ENCODE results near the gene WDR86.

Gene WDR86

DNA sequence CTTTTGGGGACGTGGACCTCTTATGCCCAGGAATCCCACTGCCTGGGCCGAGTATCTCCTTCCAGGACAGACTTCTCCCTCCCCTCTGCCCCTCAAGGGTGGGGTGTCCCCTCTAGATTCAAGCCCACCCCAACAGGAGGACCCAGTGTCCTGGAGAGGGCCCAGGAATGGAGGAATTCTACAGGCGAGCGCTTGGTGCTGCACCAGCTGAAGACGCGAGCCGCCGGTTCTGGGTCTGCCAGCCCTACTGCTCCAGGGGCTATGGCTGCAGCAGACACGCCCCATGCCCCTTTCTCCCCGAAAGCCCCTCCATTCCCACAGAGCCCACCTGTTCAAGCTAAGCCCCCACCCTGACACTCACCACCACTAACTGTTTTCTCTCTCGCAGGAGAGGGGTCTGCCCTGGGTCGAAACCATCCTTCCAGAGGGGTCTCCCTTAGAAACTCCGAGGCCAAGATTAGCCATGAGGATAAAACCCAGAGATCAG lies 21.5 kb upstream of the WDR86 start:
- Histone ChIP-seq H3K36me3 (ENCODE audit: insufficient read depth, low read length) (no peaks in the 10 kb centered on the region), H3K4me1 (ENCODE audit: insufficient read depth, low read length, poor library complexity, severe bottlenecking) (peaks cover 35% of the 10 kb centered on the region), H3K4me3 (ENCODE audit: low read length, poor library complexity, severe bottlenecking) (no peak overlapping the region), H3K27me3 (ENCODE audit: insufficient read depth, low read length, poor library complexity, severe bottlenecking) (no peaks in the 10 kb centered on the region), H3K9me2 (replicated peaks; ENCODE audit: low read depth, low read length) (no peaks in the 10 kb centered on the region), H4K20me1 (ENCODE audit: insufficient read depth, low read length, poor library complexity, severe bottlenecking) (no peaks in the 10 kb centered on the region), H3K9me3 (ENCODE audit: insufficient read depth, low read depth, low read length) (no peaks in the 10 kb centered on the region), H3K4me2 (ENCODE audit: low read depth, low read length, poor library complexity, severe bottlenecking) (no peak overlapping the region), H3K79me2 (ENCODE audit: insufficient read depth, low read length) (no peaks in the 10 kb centered on the region), H3K9ac (ENCODE audit: low read depth, low read length, poor library complexity, severe bottlenecking) (no peak overlapping the region), H2AFZ (ENCODE audit: low read length) (no peak overlapping the region), H3F3A (ENCODE audit: low read depth) (no peaks in the 10 kb centered on the region)
- TF ChIP-seq, protein P1, sequence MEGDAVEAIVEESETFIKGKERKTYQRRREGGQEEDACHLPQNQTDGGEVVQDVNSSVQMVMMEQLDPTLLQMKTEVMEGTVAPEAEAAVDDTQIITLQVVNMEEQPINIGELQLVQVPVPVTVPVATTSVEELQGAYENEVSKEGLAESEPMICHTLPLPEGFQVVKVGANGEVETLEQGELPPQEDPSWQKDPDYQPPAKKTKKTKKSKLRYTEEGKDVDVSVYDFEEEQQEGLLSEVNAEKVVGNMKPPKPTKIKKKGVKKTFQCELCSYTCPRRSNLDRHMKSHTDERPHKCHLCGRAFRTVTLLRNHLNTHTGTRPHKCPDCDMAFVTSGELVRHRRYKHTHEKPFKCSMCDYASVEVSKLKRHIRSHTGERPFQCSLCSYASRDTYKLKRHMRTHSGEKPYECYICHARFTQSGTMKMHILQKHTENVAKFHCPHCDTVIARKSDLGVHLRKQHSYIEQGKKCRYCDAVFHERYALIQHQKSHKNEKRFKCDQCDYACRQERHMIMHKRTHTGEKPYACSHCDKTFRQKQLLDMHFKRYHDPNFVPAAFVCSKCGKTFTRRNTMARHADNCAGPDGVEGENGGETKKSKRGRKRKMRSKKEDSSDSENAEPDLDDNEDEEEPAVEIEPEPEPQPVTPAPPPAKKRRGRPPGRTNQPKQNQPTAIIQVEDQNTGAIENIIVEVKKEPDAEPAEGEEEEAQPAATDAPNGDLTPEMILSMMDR (conservative IDR thresholded peaks at IDR 0.05; ENCODE audit: low read length): no peak
- TF ChIP-seq EZH2phosphoT487 (IDR thresholded peaks at IDR 0.05; ENCODE audit: borderline replicate concordance): no peak

DNA sequence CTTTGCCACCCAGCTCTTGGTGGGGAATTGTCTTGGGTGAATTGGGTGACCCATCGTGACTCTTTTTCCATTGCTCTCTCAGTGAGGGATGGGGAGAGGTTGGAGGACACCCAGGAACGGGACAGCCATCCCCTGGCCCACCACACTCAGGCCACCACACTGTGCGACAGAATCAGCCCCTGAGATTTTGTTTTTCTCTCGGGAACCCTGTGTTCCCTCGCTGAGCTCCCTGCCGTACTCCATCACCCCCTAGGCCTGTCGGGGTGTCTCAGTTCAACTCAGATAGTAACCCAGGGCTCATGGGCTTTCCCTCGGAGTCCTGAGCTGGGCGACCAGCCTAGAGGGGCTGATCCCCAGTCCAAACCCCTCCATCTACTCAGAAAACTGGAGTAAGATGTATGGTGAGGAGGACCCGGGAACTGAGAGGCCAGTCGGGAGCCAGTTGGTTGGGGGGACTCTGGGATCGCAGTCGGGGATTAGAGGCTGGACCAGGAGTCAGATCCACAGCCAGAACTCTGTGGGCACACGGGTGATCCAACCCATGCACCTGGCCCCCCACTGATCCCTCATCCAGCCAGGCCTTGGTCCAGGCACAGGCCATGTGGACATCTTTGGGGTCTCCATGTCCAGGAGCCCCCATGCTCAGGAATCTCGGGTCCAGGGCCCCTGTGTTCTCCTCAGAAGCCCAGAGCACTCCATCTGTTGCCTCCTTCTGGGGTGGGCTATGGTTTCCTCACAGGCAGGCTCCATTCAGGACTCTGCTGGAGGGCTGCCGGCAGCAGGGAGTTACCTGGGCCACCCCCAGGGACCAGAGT lies 20.8 kb upstream of the WDR86 start:
- no peaks in the 10 kb centered on the region for H3K79me2 ChIP-seq (ENCODE audit: insufficient read depth, low read length)

DNA sequence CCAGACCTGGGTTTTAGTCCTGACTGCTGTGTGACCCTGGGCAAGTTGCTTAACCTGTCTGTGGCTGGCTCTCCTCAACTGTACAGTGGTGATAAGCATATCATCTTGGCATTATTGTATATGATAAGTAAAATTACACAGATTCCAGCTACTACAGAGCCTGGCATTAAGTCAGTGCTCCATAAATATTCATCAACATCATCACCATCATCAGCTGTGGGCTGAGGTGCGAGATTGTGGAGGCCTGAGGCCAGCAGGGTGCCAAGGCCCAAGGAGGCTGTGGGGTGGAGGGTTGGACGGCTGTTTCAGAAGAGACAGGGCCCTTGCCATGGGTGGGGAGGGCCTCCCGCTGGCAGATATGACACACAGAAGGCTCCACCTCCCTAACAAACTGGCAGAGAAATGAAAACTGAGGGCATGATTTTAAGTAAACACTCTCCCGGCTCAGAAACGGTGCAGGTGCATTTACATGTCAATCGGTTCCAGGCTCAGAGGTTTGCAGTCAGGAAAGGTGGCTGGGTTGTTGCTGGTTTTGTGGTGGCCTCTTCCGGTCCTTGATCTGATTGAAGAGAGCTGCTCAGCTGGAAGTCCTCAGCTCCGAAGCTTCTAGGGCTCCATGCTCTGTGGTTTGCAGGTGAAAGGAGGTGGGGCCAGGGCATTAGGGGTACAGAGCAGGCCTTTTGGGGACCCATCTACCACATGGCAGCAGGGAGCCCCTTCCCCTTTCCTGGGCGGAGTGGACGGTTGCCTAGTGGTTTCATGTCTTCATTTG lies 19.9 kb upstream of the WDR86 start:
- no peak overlapping the region for H2AFZ ChIP-seq (ENCODE audit: low read length)
- H4K20me1 ChIP-seq (ENCODE audit: insufficient read depth, low read length, poor library complexity, severe bottlenecking): no peaks in the 10 kb centered on the region
- peak overlapping the region; percentile 60 for H3K4me2 ChIP-seq (ENCODE audit: low read depth, low read length, poor library complexity, severe bottlenecking)
- H3K9me3 ChIP-seq (ENCODE audit: insufficient read depth, low read depth, low read length): no peaks in the 10 kb centered on the region
- H3K4me3 ChIP-seq (ENCODE audit: low read length, poor library complexity, severe bottlenecking): peak overlapping the region; percentile 40
- H3K27me3 ChIP-seq (ENCODE audit: insufficient read depth, low read length, poor library complexity, severe bottlenecking): no peaks in the 10 kb centered on the region
- H3K4me1 ChIP-seq (ENCODE audit: insufficient read depth, low read length, poor library complexity, severe bottlenecking): peaks cover 35% of the 10 kb centered on the region
- no peak overlapping the region for H3K9ac ChIP-seq (ENCODE audit: low read depth, low read length, poor library complexity, severe bottlenecking)
- H3K79me2 ChIP-seq (ENCODE audit: insufficient read depth, low read length): no peaks in the 10 kb centered on the region
- TF ChIP-seq, protein P1 (conservative IDR thresholded peaks at IDR 0.05; ENCODE audit: low read length): no peak
- no peak for TF ChIP-seq EZH2phosphoT487 (IDR thresholded peaks at IDR 0.05; ENCODE audit: borderline replicate concordance)
- H3K36me3 ChIP-seq (ENCODE audit: insufficient read depth, low read length): no peaks in the 10 kb centered on the region
- no peaks in the 10 kb centered on the region for H3F3A ChIP-seq (ENCODE audit: low read depth)
- no peaks in the 10 kb centered on the region for H3K9me2 ChIP-seq (replicated peaks; ENCODE audit: low read depth, low read length)

More for the DNA sequence above, 20.8 kb upstream of the WDR86 start:
- H3K9me3 ChIP-seq (ENCODE audit: insufficient read depth, low read depth, low read length): no peaks in the 10 kb centered on the region
- no peaks in the 10 kb centered on the region for H4K20me1 ChIP-seq (ENCODE audit: insufficient read depth, low read length, poor library complexity, severe bottlenecking)
- H3K9me2 ChIP-seq (replicated peaks; ENCODE audit: low read depth, low read length): no peaks in the 10 kb centered on the region
- H2AFZ ChIP-seq (ENCODE audit: low read length): no peak overlapping the region
- H3K4me1 ChIP-seq (ENCODE audit: insufficient read depth, low read length, poor library complexity, severe bottlenecking): peaks cover 35% of the 10 kb centered on the region
- H3K36me3 ChIP-seq (ENCODE audit: insufficient read depth, low read length): no peaks in the 10 kb centered on the region
- no peak overlapping the region for H3K9ac ChIP-seq (ENCODE audit: low read depth, low read length, poor library complexity, severe bottlenecking)
- H3K4me3 ChIP-seq (ENCODE audit: low read length, poor library complexity, severe bottlenecking): no peak overlapping the region
- H3F3A ChIP-seq (ENCODE audit: low read depth): no peaks in the 10 kb centered on the region
- TF ChIP-seq, protein P1 (conservative IDR thresholded peaks at IDR 0.05; ENCODE audit: low read length): no peak
- TF ChIP-seq EZH2phosphoT487 (IDR thresholded peaks at IDR 0.05; ENCODE audit: borderline replicate concordance): no peak
- H3K4me2 ChIP-seq (ENCODE audit: low read depth, low read length, poor library complexity, severe bottlenecking): peak overlapping the region; percentile 60
- no peaks in the 10 kb centered on the region for H3K27me3 ChIP-seq (ENCODE audit: insufficient read depth, low read length, poor library complexity, severe bottlenecking)
